K562 (cell line): Measurements from ENCODE around the gene COA3. TPM values are rescaled to one million over a fixed set of nuclear protein-coding genes. Genes with fewer than 3 reads are reported as not detected.

ENCODE experiments used
- CTCF ChIP-seq, 3 experiments: IDR thresholded peaks in 2 of 3; conservative IDR thresholded peaks in 1 of 3; 2 replicates each; pipeline ENCODE4 v1.5.1; 2011 to 2012; ENCODE audit warnings: low read length in 3 of 3, mild to moderate bottlenecking in 3 of 3, control low read depth in 2 of 3, improper control_type of control experiment in 1 of 3, inconsistent platforms in 1 of 3, low read depth in 1 of 3, mixed read lengths in 1 of 3, moderate library complexity in 1 of 3; ENCODE audit not compliant: insufficient read depth in 2 of 3
- CTCFL ChIP-seq: IDR thresholded peaks from 2 replicates; pipeline ENCODE4 v1.6.1; 2011; ENCODE audit warnings: borderline replicate concordance, low read depth, mild to moderate bottlenecking, moderate library complexity, low read length; ENCODE audit not compliant: insufficient read depth, poor library complexity, severe bottlenecking
- HMGN3 ChIP-seq: IDR thresholded peaks from 2 replicates; pipeline ENCODE4 v1.6.1; 2011; ENCODE audit warnings: borderline replicate concordance, low read depth, mild to moderate bottlenecking, mixed read lengths, low read length; ENCODE audit not compliant: insufficient read length; ENCODE audit errors: extremely low read depth
- PKNOX1 ChIP-seq: fragments of 450-650 bp; IDR thresholded peaks from 2 replicates; pipeline ENCODE4 v1.6.1; 2016
- ZNF146 ChIP-seq: IDR thresholded peaks from one replicate; pipeline ENCODE4 v1.6.1; 2018; ENCODE audit warnings: missing compliant biosample characterization; ENCODE audit not compliant: unreplicated experiment
- ZNF253 ChIP-seq: fragments of 250-450 bp; sonication (Bioruptor Pico); conservative IDR thresholded peaks from 2 replicates; pipeline ENCODE4 v1.6.1; 2021; ENCODE audit warnings: mild to moderate bottlenecking
- polyA plus RNA-seq, 8 experiments: library from polyadenylated mRNA; depleted of rRNA in 4 of 8; stranded (reverse) in 5 of 8; unstranded in 3 of 8; fragments of >200 nt; fragmentation: Nextera tagmentation in 2 of 8; fragmentation: Illumina TruSeq in 1 of 8; extraction: Ambion mirVana in 2 of 8; extraction: Trizol in 1 of 8; gene quantifications; 2 replicates each; pipeline versions ENCODE4 v1.2.1 to v1.2.3, GENCODE V29; 2011 to 2014; ENCODE audit warnings: inconsistent platforms in 1 of 8, missing spikeins in 1 of 8
- total RNA-seq, 7 experiments: library from RNA; depleted of rRNA in 6 of 7; stranded (reverse); fragments of >200 nt in 6 of 7; fragmentation: Illumina TruSeq in 2 of 7; extraction: Trizol in 2 of 7; gene quantifications; 2 replicates each; pipeline versions ENCODE4 v1.2.1 to v1.2.3, GENCODE V29; 2011 to 2021; ENCODE audit warnings: low replicate concordance in 1 of 7

Gene COA3
- total and polyA plus RNA-seq, 9 of the 15 experiments (the other 6 are each of a cell fraction or from before 2014, with no cell fraction given) = 49.6 to 153 (median 61.4) TPM

GRCh38 chr17:42819939-42820535 lies 21.5 kb upstream of the COA3 start (continued):
- TF ChIP-seq CTCF (IDR thresholded peaks at IDR 0.05 in 2 of 3, conservative IDR thresholded peaks at IDR 0.05 in 1 of 3; ENCODE audit: insufficient read depth in 2 of 3, low read depth in 1 of 3, low read length in 3 of 3) (peak; percentile 75 to 90 (median 80)), ZNF253 (no peak), HMGN3 (no peak), PKNOX1 (peak; percentile 90), ZNF146 (no peak), CTCFL (peak; percentile 75)
